Body of pancreas (tissue), 4 donors: Measurements from ENCODE around the gene DAPK1.

Experiments used
- POLR2A ChIP-seq, 3 donors: fragments of 450-650 bp; IDR thresholded peaks; one replicate each; pipeline ENCODE4 v1.6.1; 2016; ENCODE audit warnings: antibody characterized with exemption in 3 of 3, mild to moderate bottlenecking in 2 of 3
- TF ChIP-seq, protein P1 (sequence below), 7 experiments: fragments of 450-650 bp in 4 of 7; fragments of 200-600 bp in 3 of 7; sonication (generic) in 3 of 7; IDR thresholded peaks; one replicate each; pipeline ENCODE4 v1.5.1; 2016 to 2019; ENCODE audit warnings: antibody characterized with exemption in 7 of 7

GRCh38 chr9:87529671-87530070 is 32.0 kb downstream of the DAPK1 start:
- TF ChIP-seq, protein P1, sequence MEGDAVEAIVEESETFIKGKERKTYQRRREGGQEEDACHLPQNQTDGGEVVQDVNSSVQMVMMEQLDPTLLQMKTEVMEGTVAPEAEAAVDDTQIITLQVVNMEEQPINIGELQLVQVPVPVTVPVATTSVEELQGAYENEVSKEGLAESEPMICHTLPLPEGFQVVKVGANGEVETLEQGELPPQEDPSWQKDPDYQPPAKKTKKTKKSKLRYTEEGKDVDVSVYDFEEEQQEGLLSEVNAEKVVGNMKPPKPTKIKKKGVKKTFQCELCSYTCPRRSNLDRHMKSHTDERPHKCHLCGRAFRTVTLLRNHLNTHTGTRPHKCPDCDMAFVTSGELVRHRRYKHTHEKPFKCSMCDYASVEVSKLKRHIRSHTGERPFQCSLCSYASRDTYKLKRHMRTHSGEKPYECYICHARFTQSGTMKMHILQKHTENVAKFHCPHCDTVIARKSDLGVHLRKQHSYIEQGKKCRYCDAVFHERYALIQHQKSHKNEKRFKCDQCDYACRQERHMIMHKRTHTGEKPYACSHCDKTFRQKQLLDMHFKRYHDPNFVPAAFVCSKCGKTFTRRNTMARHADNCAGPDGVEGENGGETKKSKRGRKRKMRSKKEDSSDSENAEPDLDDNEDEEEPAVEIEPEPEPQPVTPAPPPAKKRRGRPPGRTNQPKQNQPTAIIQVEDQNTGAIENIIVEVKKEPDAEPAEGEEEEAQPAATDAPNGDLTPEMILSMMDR (IDR thresholded peaks at IDR 0.05) = no peak
- no peak for TF ChIP-seq POLR2A (IDR thresholded peaks at IDR 0.05)
